HG02840 (cell line): ENCODE data around the gene WRAP53.

Source experiments
- ATAC-seq: cut with Tn5 transposase; IDR thresholded peaks from one replicate; pipeline ENCODE4 v1.9.1; 2021; ENCODE audit warnings: mild to moderate bottlenecking, moderate library complexity, moderate number of reproducible peaks; ENCODE audit not compliant: unreplicated experiment, low FRiP score

The WRAP53 gene

DNA sequence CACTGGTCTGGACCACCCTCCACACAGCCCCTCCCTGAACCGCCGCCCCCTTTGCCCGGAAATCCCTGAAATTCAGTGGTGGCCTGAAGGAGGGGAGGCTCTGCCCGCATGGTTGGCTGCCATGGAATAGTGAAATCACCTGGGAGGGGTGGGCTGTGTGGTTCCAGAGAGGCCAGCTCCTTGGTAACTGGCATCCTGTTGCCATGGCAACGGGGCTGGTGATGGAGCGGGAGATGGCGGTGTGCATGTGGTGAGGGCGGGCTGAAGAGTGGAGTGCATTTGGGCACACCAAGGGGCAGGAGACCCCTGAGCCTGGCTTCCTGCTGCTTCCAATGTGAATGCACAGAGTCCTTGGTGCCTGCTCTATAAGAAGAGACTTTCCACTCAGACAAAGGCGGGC, 19.2 kb downstream of the WRAP53 start:
- ATAC-seq = no peak

DNA sequence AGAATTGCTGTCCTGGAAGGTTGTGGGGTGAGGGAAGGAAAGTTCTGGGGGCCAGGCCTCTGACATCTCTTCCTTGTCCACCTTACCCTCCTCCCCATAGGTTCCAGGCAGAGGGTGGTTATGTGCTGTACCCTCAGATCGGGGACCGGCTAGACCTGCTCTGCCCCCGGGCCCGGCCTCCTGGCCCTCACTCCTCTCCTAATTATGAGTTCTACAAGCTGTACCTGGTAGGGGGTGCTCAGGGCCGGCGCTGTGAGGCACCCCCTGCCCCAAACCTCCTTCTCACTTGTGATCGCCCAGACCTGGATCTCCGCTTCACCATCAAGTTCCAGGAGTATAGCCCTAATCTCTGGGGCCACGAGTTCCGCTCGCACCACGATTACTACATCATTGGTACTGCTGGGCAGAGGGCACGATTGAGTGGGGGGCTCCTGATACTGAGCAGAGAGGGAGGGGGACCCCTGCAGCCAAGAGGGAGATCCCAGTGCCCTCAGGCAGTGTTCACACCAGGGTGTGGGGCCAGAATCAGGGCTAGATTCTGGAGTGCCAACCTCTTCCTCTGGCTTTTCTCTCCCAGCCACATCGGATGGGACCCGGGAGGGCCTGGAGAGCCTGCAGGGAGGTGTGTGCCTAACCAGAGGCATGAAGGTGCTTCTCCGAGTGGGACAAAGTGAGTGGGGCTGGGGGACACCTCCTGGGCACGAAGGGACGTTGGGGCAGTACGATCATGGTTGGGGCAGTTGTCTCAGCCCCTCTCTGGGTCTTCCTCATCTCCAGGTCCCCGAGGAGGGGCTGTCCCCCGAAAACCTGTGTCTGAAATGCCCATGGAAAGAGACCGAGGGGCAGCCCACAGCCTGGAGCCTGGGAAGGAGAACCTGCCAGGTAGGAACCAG, 19.8 kb downstream of the WRAP53 start:
- no peak for ATAC-seq

GRCh38 chr17:7709031-7709430, 20.8 kb downstream of the WRAP53 start:
- ATAC-seq = no peak

DNA sequence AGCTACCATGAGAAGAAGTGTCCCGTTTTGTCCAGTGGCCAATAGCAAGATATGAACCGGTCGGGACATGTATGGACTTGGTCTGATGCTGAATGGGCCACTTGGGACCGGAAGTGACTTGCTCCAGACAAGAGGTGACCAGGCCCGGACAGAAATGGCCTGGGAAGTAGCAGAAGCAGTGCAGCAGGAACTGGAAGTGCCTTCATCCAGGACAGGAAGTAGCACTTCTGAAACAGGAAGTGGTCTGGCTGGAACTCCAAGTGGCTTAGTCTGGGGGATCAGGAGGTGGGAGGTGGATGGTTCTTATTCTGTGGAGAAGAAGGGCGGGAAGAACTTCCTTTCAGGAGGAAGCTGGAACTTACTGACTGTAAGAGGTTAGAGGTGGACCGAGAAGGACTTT, 22.0 kb downstream of the WRAP53 start:
- ATAC-seq = no peak

DNA sequence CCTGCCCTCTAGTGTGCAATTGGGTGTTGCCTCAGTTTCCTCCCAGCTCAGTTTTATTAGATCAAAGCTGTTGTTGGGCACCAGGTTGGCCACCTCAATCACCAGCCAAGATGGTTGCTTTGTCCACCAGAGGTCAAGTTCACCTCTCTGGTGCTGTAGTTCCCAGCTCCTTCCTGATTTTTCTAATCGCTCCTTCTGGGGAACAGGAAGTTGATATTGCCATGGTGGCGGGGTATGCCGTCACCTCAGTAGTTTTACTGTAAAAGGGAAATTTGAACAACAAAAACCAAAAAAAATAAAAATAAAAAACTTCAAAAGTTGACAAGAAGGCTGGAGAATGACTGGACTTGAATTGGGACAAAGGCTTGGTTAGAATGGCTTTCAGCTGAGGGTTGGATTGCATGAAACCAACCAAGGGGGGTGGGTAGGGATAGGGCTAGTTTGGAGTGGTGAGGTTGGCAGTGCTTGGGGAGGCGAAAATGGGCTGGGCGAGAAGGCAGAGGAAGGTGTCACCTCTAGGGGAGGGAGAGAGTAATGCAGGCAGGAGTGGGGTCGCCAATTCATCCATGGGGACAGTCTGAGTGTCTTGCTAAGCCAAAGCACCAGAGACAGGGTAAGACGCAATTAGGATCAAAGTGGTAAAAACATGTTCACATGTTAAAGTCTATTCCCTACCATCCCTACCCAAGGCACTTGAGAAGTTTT, 22.9 kb downstream of the WRAP53 start:
- ATAC-seq = no peak

DNA sequence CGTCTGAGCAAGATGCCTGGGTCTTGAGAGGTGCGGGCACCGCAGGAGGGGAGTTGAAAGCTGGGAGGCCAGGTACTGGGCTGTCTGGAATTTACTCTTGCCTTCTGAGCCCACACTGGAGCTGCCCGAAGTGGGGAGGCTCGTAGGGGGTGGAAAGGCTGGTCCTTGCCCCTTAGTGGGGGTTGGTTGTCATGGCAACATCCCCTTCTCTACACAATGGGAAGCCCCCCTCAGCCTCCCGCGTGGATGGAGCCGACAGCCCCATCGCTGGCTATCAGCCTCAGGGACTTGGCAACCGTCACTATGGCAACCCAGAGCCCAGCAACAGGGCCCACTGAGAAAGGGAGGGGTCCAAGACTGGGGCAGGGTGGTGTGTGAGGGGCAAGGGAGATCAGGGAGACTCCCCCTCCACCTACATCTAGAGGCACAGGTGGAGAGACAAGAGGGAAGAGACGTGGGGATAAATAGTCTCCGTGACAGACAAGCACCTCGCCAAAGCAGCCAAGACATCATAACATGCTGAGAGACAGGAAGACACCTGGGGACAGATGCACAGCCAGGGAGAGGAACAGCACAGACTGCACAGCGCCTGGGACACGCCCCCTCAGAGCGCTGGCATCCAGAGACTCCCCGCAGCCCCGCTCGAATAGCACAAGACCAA, 24.0 kb downstream of the WRAP53 start:
- no peak for ATAC-seq

DNA sequence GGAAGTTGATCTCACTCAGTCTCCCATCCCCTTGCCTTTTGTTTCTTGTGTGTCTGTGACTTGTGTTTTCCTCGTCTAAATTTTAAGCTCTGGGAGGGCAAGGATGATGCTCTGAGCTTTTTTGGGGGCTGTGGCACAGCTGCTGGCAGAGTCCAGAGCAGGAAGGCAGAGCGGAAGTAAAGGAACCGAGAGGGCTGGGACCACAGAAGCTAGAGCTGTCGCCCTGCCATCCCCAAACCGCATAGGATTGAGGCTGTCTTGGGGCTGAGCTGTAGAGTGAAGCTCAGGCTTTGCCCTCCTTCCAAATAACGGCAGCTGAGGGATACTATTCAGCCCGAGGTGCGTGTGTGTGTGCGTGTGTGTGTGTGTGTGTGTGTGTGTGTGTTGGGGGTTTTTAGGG, 25.5 kb downstream of the WRAP53 start:
- ATAC-seq = no peak

- ATAC-seq = no peak
These were observed 26.7 kb downstream of the WRAP53 start for GRCh38 chr17:7714721-7715594.

GRCh38 chr17:7715936-7716886, 27.9 kb downstream of the WRAP53 start:
- ATAC-seq = no peak

GRCh38 chr17:7716901-7717755, 28.9 kb downstream of the WRAP53 start, which contains the start of gene DNAH2:
Gene DNAH2, plus strand, starts transcription at chr17:7717744. Its CDS starts 1,991 bp downstream, at chr17:7719735.
- ATAC-seq = no peak

DNA sequence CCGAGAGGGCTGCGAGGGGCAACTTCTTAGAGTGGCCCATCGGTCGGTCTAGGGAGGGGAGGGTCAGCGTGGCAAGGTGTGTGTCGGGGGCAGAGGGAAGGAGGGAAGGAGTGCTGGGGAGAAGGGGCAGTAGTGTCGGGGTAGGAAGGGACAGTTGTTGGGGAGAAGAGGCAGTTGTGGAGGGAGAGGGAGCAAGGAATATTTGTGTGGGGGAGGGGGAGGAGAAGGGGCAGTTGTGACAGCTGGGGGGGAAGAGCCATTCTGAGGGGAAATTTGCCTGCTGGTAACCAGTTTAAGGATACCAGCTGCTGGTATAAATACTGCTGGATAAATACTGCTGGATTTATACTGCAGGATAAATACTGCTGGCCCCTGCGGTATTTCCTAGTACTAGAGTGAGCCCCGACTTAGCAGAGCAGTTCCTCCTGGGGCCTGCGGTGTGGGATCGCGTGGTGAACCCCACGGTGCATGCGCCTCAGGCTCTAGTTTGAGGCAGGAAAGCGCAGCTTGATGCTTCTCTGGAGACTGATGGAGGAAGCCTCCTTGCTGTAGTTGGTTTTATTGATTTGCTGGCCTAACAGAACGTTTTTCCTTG, 29.6 kb downstream of the WRAP53 start:
- ATAC-seq = no peak

DNA sequence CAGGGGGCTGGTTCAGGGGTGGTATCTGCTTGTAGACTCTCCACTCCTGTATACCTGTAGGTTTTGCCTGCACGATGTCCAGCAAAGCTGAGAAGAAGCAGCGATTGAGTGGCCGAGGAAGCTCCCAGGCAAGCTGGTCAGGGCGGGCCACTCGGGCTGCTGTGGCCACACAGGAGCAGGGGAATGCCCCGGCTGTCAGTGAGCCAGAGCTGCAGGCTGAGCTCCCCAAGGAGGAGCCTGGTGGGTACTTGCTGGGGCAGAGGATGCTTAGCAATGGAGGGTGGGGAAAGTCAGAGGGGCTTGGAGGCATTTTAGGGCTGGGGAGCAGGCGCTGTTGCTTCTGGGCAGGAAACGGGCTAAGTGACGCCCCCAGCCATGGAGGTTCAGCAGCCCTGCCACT, 31.4 kb downstream of the WRAP53 start:
- no peak for ATAC-seq

DNA sequence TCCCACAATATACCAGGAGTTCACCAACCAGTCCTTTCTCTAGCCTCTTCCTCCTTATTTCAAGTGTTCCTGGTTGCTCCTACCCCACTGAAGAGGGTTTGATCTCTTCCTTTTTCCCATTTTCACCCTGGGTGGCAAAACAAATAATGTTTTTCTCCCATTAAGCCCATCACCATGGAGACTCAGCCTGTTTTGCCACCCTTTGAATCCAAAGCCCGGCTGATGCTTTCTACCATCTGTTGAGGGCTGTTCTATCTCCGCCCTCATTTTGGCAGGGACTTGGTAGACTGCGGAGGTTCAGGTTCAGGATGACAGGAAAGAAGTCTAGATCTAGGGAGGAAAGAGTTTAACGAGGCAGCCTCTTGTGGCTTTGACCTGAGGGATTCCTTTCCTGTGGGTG, 31.8 kb downstream of the WRAP53 start:
- no peak for ATAC-seq

DNA sequence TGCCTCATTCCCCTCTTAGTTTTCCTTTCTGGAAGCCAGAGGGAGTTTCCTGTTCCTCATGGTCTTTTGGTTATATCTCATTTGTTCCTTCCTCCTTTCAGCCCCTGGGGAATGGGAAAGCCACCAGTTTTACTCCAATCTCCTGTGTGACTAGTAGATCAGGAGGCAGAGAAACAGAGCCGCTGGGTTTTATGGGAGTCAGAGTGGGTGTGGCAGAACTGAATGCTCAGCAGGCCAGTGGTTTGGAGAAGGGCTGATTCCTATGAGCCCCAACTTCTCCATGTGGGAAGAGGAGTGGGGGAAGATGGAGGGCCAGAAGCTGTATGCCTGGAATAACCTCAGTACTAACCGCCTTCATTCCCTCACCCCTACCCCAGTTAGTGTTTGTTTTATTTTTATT, 33.3 kb downstream of the WRAP53 start:
- ATAC-seq = no peak

- ATAC-seq = no peak
These were observed 39.6 kb downstream of the WRAP53 start for GRCh38 chr17:7727886-7728285.

DNA sequence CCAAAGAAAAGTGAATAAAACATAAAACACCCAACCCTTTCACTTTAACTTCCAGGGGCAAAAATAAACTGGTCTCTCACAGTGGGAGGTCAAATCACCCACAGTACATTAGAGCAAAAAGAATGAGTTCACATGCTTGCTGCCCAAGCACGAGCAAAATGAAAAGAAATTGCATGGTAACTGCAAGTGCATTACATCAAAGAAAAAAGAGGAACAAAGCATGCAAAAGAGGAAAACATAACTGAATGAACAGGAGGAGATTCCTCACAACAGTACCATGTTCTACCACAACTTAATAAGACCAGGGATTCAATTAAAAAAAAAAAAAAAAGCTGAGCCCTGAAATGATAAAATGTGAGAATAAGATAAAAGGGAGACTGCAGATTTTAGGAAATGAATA, 41.5 kb downstream of the WRAP53 start:
- ATAC-seq = no peak

- no peak for ATAC-seq
These were observed 44.8 kb downstream of the WRAP53 start for GRCh38 chr17:7732981-7733539.

DNA sequence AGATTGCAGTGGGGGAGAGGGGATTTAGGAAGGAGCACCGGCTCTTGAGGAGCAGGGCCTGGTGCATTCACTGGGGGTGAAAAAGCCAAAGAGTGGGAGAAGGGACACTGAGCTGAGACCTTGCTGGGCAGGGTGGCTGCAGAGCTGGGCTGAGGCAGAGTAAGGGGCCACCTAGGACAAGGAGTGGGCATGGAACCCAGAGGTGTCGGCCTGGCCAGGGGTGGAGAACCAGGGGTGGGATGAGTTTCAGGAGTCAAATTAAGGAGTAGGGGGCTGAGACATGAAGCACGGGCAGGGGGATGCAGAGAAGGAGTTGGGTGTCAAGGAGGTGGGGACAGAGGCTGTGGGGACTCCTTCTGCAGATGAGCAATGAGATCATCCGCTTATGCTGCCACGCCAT, 49.3 kb downstream of the WRAP53 start:
- ATAC-seq = no peak
